GM06990 (cell line): ENCODE results near the gene RNF43.

Source experiments
- DNase-seq: peaks from one replicate; pipeline ENCODE4 v3.0.0-alpha.2; 2011; ENCODE audit not compliant: insufficient read length; ENCODE audit errors: extremely low read depth
- H3K27me3 ChIP-seq: replicated peaks from 2 replicates; pipeline ENCODE4 v1.6.0; 2011; ENCODE audit warnings: low read length; ENCODE audit not compliant: control insufficient read depth, insufficient read depth
- H3K36me3 ChIP-seq: 2 replicates; pipeline ENCODE4 v1.5.1; 2011; ENCODE audit warnings: low read length; ENCODE audit not compliant: control insufficient read depth, insufficient read depth
- H3K4me3 ChIP-seq: replicated peaks from 2 replicates; pipeline ENCODE4 v1.5.1; 2011; ENCODE audit warnings: low read depth, mild to moderate bottlenecking, control low read depth, low read length
- CTCF ChIP-seq: IDR thresholded peaks from 2 replicates; pipeline ENCODE4 v1.5.1; 2011; ENCODE audit warnings: low read length, control low read depth, mild to moderate bottlenecking, inconsistent platforms; ENCODE audit not compliant: insufficient read depth, poor library complexity, severe bottlenecking

The RNF43 gene

GRCh38 chr17:58383892-58384462, 33.4 kb downstream of the RNF43 start:
- DNase-seq: no peak
- H3K4me3 ChIP-seq: no peak overlapping the region
- no peaks in the 10 kb centered on the region for H3K36me3 ChIP-seq
- TF ChIP-seq CTCF: no peak
- no peaks in the 10 kb centered on the region for H3K27me3 ChIP-seq

- Histone ChIP-seq H3K36me3 (no peaks in the 10 kb centered on the region), H3K27me3 (no peaks in the 10 kb centered on the region), H3K4me3 (no peak overlapping the region)
- no peak for TF ChIP-seq CTCF
- DNase-seq: no peak
Measured at GRCh38 chr17:58382872-58383242, 34.5 kb downstream of the RNF43 start.

GRCh38 chr17:58382108-58382871, 35.0 kb downstream of the RNF43 start:
- DNase-seq: peak; percentile 31
- H3K4me3 ChIP-seq: no peak overlapping the region
- H3K27me3 ChIP-seq: no peaks in the 10 kb centered on the region
- H3K36me3 ChIP-seq: no peaks in the 10 kb centered on the region
- TF ChIP-seq CTCF: no peak

- no peak for TF ChIP-seq CTCF
- H3K36me3 ChIP-seq: no peaks in the 10 kb centered on the region
- H3K27me3 ChIP-seq: no peaks in the 10 kb centered on the region
- no peak overlapping the region for H3K4me3 ChIP-seq
- DNase-seq: no peak
Measured at GRCh38 chr17:58381124-58382035, 36.0 kb downstream of the RNF43 start.

GRCh38 chr17:58380207-58381123, 36.9 kb downstream of the RNF43 start:
- no peak for TF ChIP-seq CTCF

More at GRCh38 chr17:58380207-58381123, 36.9 kb downstream of the RNF43 start:
- DNase-seq: no peak
- no peak overlapping the region for H3K4me3 ChIP-seq
- H3K36me3 ChIP-seq: no peaks in the 10 kb centered on the region
- no peaks in the 10 kb centered on the region for H3K27me3 ChIP-seq
